Measurements from ENCODE around the gene SH3RF3. TPM values are rescaled to one million over a fixed set of nuclear protein-coding genes. Genes with fewer than 3 reads are reported as not detected.
A peak's percentile ranks its signal among the peaks of the same experiment; 100 is the strongest.

The SH3RF3 gene
- total RNA-seq, 2 donors from 2014 or later = 0.05 TPM; not detected in 1

DNA sequence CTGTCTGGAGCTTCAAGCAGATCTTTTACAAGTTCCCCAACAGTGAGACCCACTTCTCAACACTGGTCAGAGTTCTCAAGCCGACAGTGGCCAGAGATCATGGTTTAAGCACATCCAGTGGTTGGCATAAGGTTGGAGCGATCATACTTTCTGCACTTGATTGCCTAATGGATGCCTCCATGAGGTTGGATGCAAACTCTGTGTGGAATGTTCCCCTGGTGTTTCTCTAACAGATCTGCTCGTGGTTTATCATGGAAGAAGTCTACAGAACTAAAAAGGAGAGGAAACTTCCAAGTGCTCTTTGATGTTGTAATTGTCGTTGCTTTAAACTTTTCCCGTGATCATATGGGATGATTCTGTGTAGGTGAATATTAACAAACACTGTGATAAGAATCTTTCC is 60.7 kb downstream of the SH3RF3 start:
- Mint-ChIP-seq H3K4me3 (no peak overlapping the region), H3K9me3 (no peaks in the 10 kb centered on the region), H3K27me3 (peaks cover 5 to 16% of the 10 kb centered on the region in 2 donors), H3K36me3 (no peaks in the 10 kb centered on the region), H3K27ac (no peak overlapping the region), H3K4me1 (ENCODE audit: low read depth in 2 of 2) (peaks cover 0 to 3% of the 10 kb centered on the region in 2 donors)
- no peak for DNase-seq (ENCODE audit: low spot score)
- ATAC-seq = no peak

DNA sequence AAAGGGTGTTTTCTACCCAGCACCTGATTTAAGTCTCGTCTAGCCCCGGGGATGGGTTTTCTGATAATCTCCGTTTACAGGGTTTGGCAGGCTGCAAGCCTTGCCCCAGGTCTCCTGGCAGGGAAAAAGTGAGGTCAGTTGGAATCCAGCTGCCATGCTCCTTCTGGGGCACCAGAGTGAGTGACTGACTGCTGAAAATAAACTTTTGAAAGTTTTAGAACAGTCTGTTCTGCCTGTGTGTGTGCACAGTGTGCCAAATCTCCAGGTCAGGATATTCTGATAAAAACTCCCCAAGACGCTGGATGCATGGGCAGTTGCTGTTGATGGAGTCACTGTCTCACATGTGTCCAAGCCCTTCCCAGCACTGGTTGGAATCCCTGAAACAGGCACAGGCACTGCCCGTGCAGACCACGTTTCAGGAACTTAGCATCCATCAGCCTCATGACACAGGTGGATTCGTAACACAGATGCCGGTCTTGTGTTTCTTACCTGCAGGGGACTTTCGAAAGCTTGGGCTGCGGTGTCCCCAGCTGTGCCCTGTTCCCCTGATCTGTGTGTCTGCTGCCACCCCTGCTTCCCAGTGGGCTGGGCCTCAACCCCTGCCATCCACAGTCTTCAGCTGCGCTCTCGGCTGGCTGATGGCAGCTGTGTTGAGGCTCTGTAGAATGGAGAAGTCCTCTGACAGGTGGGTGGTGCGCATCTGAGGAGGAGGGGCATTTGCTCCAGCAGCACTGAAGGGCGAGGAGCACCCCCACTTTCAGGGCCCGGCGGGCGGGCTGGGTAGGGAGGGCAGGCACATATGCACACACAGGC is 65.0 kb downstream of the SH3RF3 start:
- H3K9me3 Mint-ChIP-seq = no peaks in the 10 kb centered on the region
- no peak overlapping the region for H3K27ac Mint-ChIP-seq
- peaks cover 0 to 3% of the 10 kb centered on the region in 2 donors for H3K4me1 Mint-ChIP-seq (ENCODE audit: low read depth in 2 of 2)
- H3K27me3 Mint-ChIP-seq = peaks cover 5 to 16% of the 10 kb centered on the region in 2 donors
- DNase-seq (ENCODE audit: low spot score) (no peak), ATAC-seq (no peak)
- H3K4me3 Mint-ChIP-seq = no peak overlapping the region
- H3K36me3 Mint-ChIP-seq = no peaks in the 10 kb centered on the region

DNA sequence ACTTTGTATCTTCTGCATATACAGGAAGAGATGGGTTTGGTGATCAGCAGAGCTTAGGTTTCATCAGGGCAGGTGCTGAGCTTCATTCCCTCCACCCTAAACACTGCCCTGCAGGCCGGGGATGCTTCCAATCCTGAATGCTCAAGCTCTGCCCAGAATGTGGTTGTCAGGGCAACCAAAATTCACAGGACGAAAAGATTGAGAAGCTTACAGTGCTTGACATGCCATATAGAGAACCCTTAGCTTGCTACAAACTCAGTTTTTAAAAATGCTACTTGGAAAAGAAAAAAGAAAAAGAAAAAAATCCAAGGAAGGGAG is 65.6 kb downstream of the SH3RF3 start:
- Mint-ChIP-seq H3K4me1 (ENCODE audit: low read depth in 2 of 2) (peaks cover 0 to 3% of the 10 kb centered on the region in 2 donors), H3K4me3 (no peak overlapping the region), H3K36me3 (no peaks in the 10 kb centered on the region), H3K27me3 (peaks cover 5 to 16% of the 10 kb centered on the region in 2 donors), H3K9me3 (peaks cover 3% of the 10 kb centered on the region), H3K27ac (no peak overlapping the region)
- no peak for DNase-seq (ENCODE audit: low spot score)
- ATAC-seq = no peak

DNA sequence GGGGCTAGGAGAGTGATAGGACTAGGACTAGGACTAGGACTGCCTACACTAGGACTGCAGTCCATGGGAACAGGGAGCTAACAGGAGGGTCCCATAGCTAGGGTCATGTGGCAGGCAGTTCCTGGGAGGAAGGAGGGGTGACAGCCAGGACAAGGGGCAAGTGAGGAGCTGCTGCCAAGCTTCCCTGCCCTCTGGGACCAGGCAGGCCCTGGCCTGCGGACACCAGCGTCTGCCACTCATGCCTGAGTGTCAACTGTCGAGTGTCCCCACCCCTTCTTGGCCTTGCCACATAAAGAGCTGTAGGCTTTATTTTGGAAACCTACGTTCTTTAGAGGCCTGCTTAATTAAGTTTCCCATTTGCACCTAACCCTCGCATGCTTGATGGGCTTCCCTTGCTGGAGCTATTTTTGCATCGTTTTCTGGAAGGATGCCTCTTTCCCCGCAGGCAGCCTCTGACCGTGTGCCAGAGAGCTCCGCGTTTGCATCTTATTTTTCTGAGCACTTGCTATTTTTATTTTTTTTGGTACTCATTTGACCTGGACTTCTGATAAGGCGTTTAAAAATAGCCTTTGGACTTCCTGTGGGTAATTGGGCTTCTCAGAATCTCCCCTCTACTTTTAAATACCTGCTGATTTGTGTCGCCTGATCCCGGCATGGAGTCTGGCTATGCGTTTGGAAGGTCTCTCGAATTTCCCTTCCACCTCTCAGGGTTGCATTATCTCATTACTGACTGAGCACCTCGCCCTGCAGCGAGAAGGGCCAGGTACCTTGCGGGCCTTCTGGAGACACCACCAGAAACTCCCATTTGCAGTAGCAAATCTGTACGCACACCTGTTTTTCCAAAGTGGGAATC is 66.4 kb downstream of the SH3RF3 start:
- no peak for ATAC-seq
- Mint-ChIP-seq H3K4me1 (ENCODE audit: low read depth in 2 of 2) (peaks cover 0 to 3% of the 10 kb centered on the region in 2 donors), H3K4me3 (no peak overlapping the region)

DNA sequence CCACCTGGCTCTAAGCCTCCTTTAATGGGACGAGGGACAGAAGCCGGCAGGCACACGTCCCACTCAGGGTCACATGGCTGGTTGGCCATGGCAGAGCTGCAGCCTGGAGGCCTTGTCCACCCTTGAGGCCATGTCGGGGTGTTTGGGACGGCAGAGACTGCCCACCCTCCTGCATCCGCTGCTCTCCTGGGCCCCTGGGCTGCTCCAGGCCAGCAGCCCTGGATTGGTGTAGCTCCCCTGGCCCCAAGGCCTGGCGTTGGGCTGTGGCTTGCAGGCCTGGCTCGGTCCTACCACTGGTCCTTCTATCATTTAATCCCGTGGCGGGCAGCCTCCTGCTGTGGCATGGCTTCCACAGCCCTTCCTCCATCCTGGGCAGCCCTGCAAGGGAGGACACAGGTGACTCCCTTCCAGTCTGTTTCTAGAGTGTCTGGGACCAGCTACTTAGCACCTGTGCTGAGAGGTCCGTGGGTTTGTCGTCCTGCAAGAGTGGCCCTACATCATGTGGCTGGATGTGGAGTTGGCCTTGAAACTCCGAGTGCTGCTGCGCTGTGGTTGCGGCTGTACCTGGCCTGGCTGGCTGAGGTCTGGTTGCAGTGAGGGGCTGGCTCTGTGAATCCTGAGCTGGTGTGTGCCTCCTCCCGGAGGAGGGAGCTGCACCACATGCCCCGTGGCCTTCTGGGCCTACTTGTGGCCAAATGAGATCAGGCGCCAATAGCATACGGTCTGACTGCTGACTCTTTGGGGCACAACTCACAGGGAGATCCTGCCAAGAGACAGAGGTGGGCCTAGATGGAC is 67.3 kb downstream of the SH3RF3 start:
- H3K36me3 Mint-ChIP-seq = no peaks in the 10 kb centered on the region
- H3K27ac Mint-ChIP-seq = no peak overlapping the region
- H3K27me3 Mint-ChIP-seq = peaks cover 0 to 9% of the 10 kb centered on the region in 2 donors
- DNase-seq (ENCODE audit: low spot score) = no peak
- peaks cover 3% of the 10 kb centered on the region for H3K9me3 Mint-ChIP-seq
- ATAC-seq = peak in 1 of 2 donors; percentile 32
- no peaks in the 10 kb centered on the region for H3K4me1 Mint-ChIP-seq (ENCODE audit: low read depth in 2 of 2)
- no peak overlapping the region for H3K4me3 Mint-ChIP-seq

More for the DNA sequence above, 66.4 kb downstream of the SH3RF3 start:
- H3K27me3 Mint-ChIP-seq = peaks cover 5 to 16% of the 10 kb centered on the region in 2 donors
- no peaks in the 10 kb centered on the region for H3K36me3 Mint-ChIP-seq
- peaks cover 3% of the 10 kb centered on the region for H3K9me3 Mint-ChIP-seq
- no peak for DNase-seq (ENCODE audit: low spot score)
- no peak overlapping the region for H3K27ac Mint-ChIP-seq

DNA sequence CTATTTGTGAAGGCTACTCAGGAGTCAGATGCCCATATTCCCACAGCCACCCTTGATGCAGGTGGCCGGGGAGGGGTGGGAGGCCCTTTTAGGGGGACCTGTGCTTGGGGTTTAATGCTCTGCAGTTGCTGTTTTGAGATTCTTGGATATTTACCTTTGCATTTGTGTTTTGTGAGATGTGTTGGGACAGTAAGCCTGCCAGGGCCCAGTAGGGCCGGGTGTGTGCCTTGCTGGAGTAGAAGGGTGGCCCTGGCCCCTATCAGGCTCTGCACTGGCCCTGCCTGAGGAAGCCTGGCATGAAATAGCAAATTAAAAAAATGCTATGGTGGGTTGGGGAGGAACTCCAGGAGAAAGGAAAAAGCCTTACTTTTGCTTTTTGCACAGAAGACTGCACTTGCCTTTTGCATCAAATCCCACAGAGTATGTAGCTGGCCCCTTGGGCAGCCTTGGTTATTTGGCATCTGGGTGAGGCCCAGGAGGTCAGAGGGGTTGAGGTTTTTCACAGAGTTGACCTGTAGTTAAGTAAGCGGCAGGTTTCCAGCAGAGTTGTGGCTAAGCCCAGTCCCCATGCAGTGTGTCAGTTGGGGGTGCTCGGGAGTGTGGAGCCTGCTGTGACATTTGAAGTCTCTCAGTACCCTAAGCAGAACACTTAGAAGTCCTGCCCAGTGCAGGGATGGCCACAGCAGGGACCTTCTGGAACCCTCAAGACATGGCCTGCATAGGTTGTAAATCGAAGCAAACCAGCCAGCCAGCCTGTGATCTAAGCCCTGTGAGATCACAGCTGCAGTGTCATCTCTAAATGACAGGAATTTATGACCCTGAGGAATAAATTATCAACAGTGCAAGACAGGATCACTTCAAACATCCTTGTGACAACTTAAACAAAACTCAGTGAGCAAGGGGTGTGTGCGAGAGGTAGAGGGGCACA is 68.8 kb downstream of the SH3RF3 start:
- Mint-ChIP-seq H3K4me1 (ENCODE audit: low read depth in 2 of 2) (no peaks in the 10 kb centered on the region), H3K27ac (no peak overlapping the region)
- no peak for ATAC-seq

DNA sequence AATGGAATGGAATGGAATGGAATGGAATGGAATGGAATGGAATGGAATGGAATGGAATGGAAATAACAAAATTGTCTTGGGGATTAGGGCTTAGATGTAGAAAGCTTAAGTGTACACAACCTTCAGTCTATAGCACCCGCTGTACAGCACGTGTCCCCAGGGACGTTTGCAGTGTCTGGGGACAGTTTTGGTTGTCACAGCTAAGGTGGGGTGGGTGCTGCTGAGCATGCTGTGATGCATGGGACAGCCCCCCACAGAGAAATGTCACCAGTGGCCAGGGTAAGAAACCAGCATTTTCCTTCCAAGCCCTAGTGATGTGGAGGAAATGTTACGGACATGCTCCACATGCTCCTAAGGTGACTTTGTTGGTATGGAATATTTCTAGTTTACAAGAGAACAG is 70.8 kb downstream of the SH3RF3 start:
- peaks cover 0 to 12% of the 10 kb centered on the region in 2 donors for H3K4me1 Mint-ChIP-seq (ENCODE audit: low read depth in 2 of 2)
- no peak overlapping the region for H3K4me3 Mint-ChIP-seq
- H3K27me3 Mint-ChIP-seq = peaks cover 7 to 10% of the 10 kb centered on the region in 2 donors
- no peak overlapping the region for H3K27ac Mint-ChIP-seq
- no peaks in the 10 kb centered on the region for H3K36me3 Mint-ChIP-seq
- ATAC-seq = no peak
- H3K9me3 Mint-ChIP-seq = peaks cover 3% of the 10 kb centered on the region
- DNase-seq (ENCODE audit: low spot score) = no peak

More for the DNA sequence above, 68.8 kb downstream of the SH3RF3 start:
- Mint-ChIP-seq H3K36me3 (no peaks in the 10 kb centered on the region), H3K9me3 (peaks cover 3% of the 10 kb centered on the region), H3K27me3 (peaks cover 0 to 5% of the 10 kb centered on the region in 2 donors), H3K4me3 (no peak overlapping the region)
- DNase-seq (ENCODE audit: low spot score) = no peak

DNA sequence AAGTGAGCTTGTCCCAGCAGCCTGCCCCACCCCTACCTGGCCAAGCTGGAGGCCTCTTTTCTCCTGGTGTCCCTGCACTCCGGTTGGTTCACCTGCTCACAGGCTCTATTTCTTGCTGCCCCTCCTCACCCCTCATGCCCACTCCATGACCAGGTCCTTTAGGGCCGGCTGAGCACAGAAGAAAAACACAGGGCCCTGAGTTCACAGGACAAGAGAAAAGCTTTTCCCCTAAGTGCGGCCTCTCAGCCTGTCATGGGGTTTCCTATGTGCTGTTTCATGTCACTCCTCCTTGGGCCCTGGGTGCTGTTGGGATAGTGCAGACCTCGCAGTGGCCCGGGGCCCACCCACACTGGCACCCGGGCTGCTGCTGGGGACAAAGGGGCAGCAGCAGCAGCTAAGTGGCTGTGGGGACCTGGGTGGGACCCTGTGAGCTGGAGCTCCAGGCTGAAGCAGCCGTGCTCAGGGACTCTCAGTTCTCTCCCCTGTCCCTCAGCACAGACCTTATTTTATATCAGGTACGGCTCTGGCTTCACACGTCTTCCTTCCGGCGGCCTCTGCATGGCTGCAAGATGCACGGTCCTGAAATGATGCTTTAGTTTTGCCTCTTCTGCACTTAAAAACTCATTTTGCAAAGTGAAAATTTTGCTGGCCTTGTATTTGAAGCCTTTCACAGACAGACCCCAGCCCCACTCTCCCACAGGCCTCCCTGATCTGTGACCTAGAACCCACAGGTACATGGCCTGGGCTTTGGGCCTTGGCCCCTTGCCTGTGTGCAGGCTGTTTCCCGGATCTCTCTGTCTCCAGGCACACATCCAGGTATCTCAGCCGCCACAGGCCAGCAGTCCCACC is 71.8 kb downstream of the SH3RF3 start:
- H3K27me3 Mint-ChIP-seq = peaks cover 7 to 10% of the 10 kb centered on the region in 2 donors
- H3K9me3 Mint-ChIP-seq = peaks cover 3% of the 10 kb centered on the region
- H3K4me3 Mint-ChIP-seq = no peak overlapping the region
- no peaks in the 10 kb centered on the region for H3K36me3 Mint-ChIP-seq
- H3K4me1 Mint-ChIP-seq (ENCODE audit: low read depth in 2 of 2) = peaks cover 4 to 16% of the 10 kb centered on the region in 2 donors
- H3K27ac Mint-ChIP-seq = no peak overlapping the region
- DNase-seq (ENCODE audit: low spot score) = no peak
- peak in 1 of 2 donors; percentile 17 for ATAC-seq

DNA sequence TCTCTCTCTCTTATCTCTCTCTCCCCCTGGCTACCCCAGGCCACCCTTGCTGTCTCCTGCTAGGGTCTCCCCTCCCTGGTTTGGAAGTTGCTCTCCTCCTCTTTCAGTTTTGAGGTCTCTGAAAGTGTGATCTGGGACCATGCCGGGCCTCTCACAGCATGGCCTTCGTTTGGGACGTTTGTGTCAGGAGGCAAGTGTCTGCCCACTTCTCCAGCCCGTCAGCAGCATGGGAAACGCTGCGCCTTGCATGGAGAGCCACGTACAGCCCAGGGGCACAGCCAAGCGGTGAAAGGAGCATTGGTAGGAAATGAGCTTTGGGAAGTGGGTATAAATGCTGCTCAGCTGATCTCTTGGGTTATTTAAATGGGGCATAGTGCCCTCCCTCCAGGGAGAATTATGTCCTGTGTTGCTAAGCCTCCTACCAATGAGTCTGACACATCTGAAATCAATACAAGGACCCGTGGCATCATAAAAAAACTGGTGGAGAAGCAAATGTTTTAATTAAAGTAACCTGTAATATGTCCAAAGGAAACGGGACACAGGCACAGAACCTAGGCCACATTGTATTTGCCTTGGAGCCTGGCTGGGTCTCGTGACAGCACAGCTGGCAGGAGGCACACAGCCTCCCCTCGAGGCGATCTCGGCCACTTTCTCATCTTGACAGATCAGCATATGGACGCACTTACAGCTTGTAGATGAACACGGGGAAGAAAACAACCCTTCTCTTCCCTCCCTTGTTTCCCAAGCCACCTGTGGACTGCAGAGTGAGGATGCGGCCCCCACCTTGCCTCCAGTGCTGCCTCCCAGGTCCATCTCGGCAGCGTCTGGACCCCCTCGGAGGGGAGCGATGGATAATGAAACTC is 72.7 kb downstream of the SH3RF3 start:
- Mint-ChIP-seq H3K9me3 (peaks cover 3% of the 10 kb centered on the region), H3K4me1 (ENCODE audit: low read depth in 2 of 2) (peaks cover 6 to 18% of the 10 kb centered on the region in 2 donors), H3K27ac (no peak overlapping the region)

DNA sequence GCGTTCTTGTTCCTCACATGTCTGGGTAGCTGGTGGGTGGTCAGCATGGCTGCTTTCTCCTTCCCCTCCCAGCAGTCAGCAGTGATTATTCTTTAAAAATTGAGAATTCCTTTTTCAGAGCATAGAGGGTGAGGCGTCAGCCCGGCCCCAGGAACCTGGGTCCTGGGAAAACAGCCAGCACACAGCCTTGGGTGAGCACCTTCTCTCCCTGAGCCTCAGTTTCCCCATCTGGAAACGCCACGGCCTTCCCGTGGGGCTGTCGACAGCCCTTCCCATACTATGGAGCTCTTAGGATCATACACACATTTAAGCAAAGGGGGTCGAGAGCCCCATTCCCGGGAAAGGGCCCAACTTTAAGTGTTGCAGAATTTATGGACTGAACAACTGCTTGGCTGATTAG is 73.5 kb downstream of the SH3RF3 start:
- DNase-seq (ENCODE audit: low spot score) = no peak
- no peak for ATAC-seq
- Mint-ChIP-seq H3K36me3 (no peaks in the 10 kb centered on the region), H3K27ac (no peak overlapping the region), H3K4me1 (ENCODE audit: low read depth in 2 of 2) (peaks cover 12 to 23% of the 10 kb centered on the region in 2 donors), H3K9me3 (peaks cover 3% of the 10 kb centered on the region), H3K4me3 (no peak overlapping the region), H3K27me3 (peaks cover 7 to 10% of the 10 kb centered on the region in 2 donors)

More for the DNA sequence above, 72.7 kb downstream of the SH3RF3 start:
- H3K36me3 Mint-ChIP-seq = no peaks in the 10 kb centered on the region
- DNase-seq (ENCODE audit: low spot score) (no peak), ATAC-seq (no peak)
- H3K4me3 Mint-ChIP-seq = no peak overlapping the region
- H3K27me3 Mint-ChIP-seq = peaks cover 7 to 10% of the 10 kb centered on the region in 2 donors

DNA sequence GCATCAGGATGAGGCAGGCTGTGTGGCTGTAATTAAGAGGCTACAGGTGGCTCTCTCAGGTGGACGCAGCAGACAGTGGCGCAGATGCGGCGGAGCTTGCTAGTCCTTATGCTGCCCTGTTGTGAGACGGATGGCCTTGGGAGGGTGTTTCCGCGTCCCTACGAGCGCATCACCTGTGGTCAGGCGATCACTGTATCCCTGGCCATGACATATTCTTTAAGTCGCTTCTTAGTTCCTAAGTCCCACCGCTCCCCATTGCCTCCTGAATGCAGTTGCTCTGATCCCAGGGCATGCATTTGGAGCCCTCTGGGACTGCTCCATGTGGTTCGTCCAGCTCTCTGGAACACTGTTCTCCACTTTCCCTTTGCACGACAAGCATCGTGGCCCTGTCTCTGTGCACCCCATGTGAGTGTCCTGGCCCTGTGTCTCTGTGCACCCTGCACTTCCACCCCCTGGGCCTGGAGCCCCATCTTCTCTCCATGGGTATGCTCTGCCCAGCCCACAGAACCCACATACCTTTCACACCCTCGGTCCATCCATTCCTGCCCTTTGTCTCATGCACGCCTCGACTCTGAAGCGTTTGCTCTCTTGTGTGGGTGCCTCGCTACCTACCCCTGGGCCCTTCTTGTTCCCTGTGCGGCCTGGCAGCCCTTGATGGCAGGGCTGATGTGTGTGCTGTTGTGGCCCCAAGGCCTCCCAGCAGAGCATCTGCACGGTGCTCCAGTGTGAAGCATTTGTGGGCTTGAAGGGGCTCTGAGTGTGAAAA is 74.4 kb downstream of the SH3RF3 start:
- H3K9me3 Mint-ChIP-seq = peaks cover 3% of the 10 kb centered on the region
- peaks cover 12 to 23% of the 10 kb centered on the region in 2 donors for H3K4me1 Mint-ChIP-seq (ENCODE audit: low read depth in 2 of 2)
- H3K4me3 Mint-ChIP-seq = no peak overlapping the region
- H3K27me3 Mint-ChIP-seq = peaks cover 7 to 10% of the 10 kb centered on the region in 2 donors
- DNase-seq (ENCODE audit: low spot score) = no peak
- H3K36me3 Mint-ChIP-seq = no peaks in the 10 kb centered on the region
- ATAC-seq = no peak
- no peak overlapping the region for H3K27ac Mint-ChIP-seq

Measured in natural killer cell treated with Interleukin-12 subunit alpha and Interleukin-12 subunit beta and Interleukin-15 and Interleukin-18, amount 100 ng/mL, for 72 hours (primary cell).